GM12891 (cell line): ENCODE measurements around the gene TLK1.

Source experiments
- POLR2A ChIP-seq: IDR thresholded peaks from 2 replicates; pipeline ENCODE4 v1.6.1; 2011; ENCODE audit warnings: low read depth, low read length, control low read depth
- POLR2AphosphoS5 ChIP-seq: IDR thresholded peaks from 2 replicates; pipeline ENCODE4 v1.6.1; 2011; ENCODE audit warnings: low read depth, low read length, control low read depth
- SPI1 ChIP-seq: IDR thresholded peaks from 2 replicates; pipeline ENCODE4 v1.6.1; 2011; ENCODE audit warnings: low read depth, low read length, control low read depth
- TAF1 ChIP-seq: IDR thresholded peaks from 2 replicates; pipeline ENCODE4 v1.6.1; 2011; ENCODE audit warnings: low read depth, low read length, control low read depth

DNA sequence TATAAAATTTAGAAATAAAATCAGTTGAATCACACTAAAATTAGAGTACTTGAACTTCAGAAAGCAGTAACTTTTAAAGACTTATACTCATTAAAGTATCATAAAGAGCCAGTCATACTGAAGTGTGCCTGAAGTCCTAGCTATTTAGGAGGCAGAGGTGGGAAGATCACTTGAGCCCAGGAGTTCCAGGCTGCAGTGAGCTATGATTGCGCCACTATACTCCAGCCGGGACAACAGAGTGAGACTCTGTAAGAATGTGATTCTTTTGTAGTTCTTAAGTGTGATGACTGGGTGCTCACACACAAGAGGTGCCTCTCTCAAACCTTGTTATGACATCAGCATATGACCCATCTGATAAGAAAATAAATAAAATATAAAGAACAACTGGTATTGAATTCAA lies 14.6 kb downstream of the TLK1 start:
- no peak for TF ChIP-seq TAF1
- no peak for TF ChIP-seq POLR2A
- TF ChIP-seq POLR2AphosphoS5, result no peak
- no peak for TF ChIP-seq SPI1
